ENCODE results near the gene SNRPA.

Gene SNRPA

GRCh38 chr19:40803857-40804782 lies 53.1 kb downstream of the SNRPA start:
- peaks cover 65 to 88% (median 78%) of the 10 kb centered on the region in 11 experiments for H3K36me3 ChIP-seq
- H3K4me1 ChIP-seq: peaks cover 76 to 90% (median 78%) of the 10 kb centered on the region in 10 experiments
- peak overlapping the region; percentile 94 to 99 (median 97) for H3K9ac ChIP-seq
- H3K27me3 ChIP-seq: no peaks in the 10 kb centered on the region
- H3K4me2 ChIP-seq: peak overlapping the region; percentile 93 to 100 (median 99)
- H3K27ac ChIP-seq: peak overlapping the region; percentile 8 to 93 (median 61); a peak in 17 of 22 replicates
- TF ChIP-seq Cebpa-rat (IDR thresholded peaks at IDR 0.05): no peak
- no peaks in the 10 kb centered on the region for H3K9me3 ChIP-seq (replicated peaks in 1 of 11)
- H4K20me1 ChIP-seq: peaks cover 93 to 98% (median 95%) of the 10 kb centered on the region in 11 experiments
- H3K4me3 ChIP-seq: peak overlapping the region in 9 of 10 experiments; percentile 5 to 100 (median 95); a peak in 13 of 20 replicates

- no peaks in the 10 kb centered on the region for H3K27me3 ChIP-seq
- H3K9ac ChIP-seq: peak overlapping the region in 6 of 11 experiments; percentile 11 to 98 (median 96); a peak in 3 of 22 replicates
- H4K20me1 ChIP-seq: peaks cover 99 to 100% (median 100%) of the 10 kb centered on the region in 11 experiments
- H3K4me3 ChIP-seq: no peak overlapping the region
- no peak for TF ChIP-seq Cebpa-rat (IDR thresholded peaks at IDR 0.05)
- H3K36me3 ChIP-seq: peaks cover 72 to 95% (median 85%) of the 10 kb centered on the region in 11 experiments
- peak overlapping the region in 4 of 11 experiments; percentile 4 to 90 (median 70); a peak in 3 of 22 replicates for H3K27ac ChIP-seq
- H3K4me1 ChIP-seq: peaks cover 76 to 97% (median 82%) of the 10 kb centered on the region in 10 experiments
- peak overlapping the region; percentile 93 to 100 (median 99) for H3K4me2 ChIP-seq
- H3K9me3 ChIP-seq (replicated peaks in 1 of 11): no peaks in the 10 kb centered on the region
Measured at GRCh38 chr19:40804783-40805242, 53.8 kb downstream of the SNRPA start.

- Histone ChIP-seq H3K9me3 (replicated peaks in 1 of 11) (no peaks in the 10 kb centered on the region), H3K27ac (peak overlapping the region in 2 of 11 experiments; percentile 52 to 90; a peak in 3 of 22 replicates), H3K27me3 (no peaks in the 10 kb centered on the region), H3K4me3 (no peak overlapping the region; a peak in 1 of 20 replicates), H3K9ac (peak overlapping the region in 7 of 11 experiments; percentile 18 to 98 (median 95); a peak in 4 of 22 replicates), H3K4me2 (peak overlapping the region; percentile 93 to 100 (median 99); a peak in 21 of 22 replicates), H3K4me1 (peaks cover 76 to 100% (median 82%) of the 10 kb centered on the region in 10 experiments), H3K36me3 (peaks cover 72 to 94% (median 87%) of the 10 kb centered on the region in 11 experiments), H4K20me1 (peaks cover 94 to 100% (median 100%) of the 10 kb centered on the region in 11 experiments)
- no peak for TF ChIP-seq Cebpa-rat (IDR thresholded peaks at IDR 0.05)
Measured at GRCh38 chr19:40805258-40805868, 54.4 kb downstream of the SNRPA start.

GRCh38 chr19:40806423-40807146 lies 55.6 kb downstream of the SNRPA start:
- peak overlapping the region in 2 of 10 experiments; percentile 26 to 41; a peak in 5 of 20 replicates for H3K4me3 ChIP-seq
- H3K36me3 ChIP-seq: peaks cover 61 to 82% (median 75%) of the 10 kb centered on the region in 11 experiments
- H3K27me3 ChIP-seq: peaks cover 0 to 11% (median 6%) of the 10 kb centered on the region in 11 experiments; a peak in 19 of 22 replicates
- H3K27ac ChIP-seq: peak overlapping the region in 3 of 11 experiments; percentile 14 to 52 (median 19); a peak in 4 of 22 replicates
- no peak for TF ChIP-seq Cebpa-rat (IDR thresholded peaks at IDR 0.05)
- no peaks in the 10 kb centered on the region for H3K9me3 ChIP-seq (replicated peaks in 1 of 11)
- H3K4me2 ChIP-seq: peak overlapping the region; percentile 58 to 100 (median 99)
- H3K4me1 ChIP-seq: peaks cover 74 to 97% (median 81%) of the 10 kb centered on the region in 10 experiments
- H3K9ac ChIP-seq: peak overlapping the region in 8 of 11 experiments; percentile 13 to 97 (median 28); a peak in 6 of 22 replicates
- peaks cover 81 to 98% (median 91%) of the 10 kb centered on the region in 11 experiments for H4K20me1 ChIP-seq

- TF ChIP-seq Cebpa-rat (IDR thresholded peaks at IDR 0.05): no peak
- Histone ChIP-seq H3K4me1 (peaks cover 72 to 97% (median 81%) of the 10 kb centered on the region in 10 experiments), H3K4me3 (no peak overlapping the region; a peak in 1 of 20 replicates), H3K27me3 (peaks cover 0 to 19% (median 14%) of the 10 kb centered on the region in 11 experiments; a peak in 19 of 22 replicates), H3K9ac (peak overlapping the region in 5 of 11 experiments; percentile 0 to 48 (median 25); a peak in 5 of 22 replicates), H3K9me3 (replicated peaks in 1 of 11) (no peaks in the 10 kb centered on the region), H4K20me1 (peaks cover 77 to 98% (median 91%) of the 10 kb centered on the region in 11 experiments), H3K36me3 (peaks cover 60 to 74% (median 68%) of the 10 kb centered on the region in 11 experiments), H3K27ac (peak overlapping the region in 1 of 11 experiments; percentile 52; a peak in 3 of 22 replicates), H3K4me2 (peak overlapping the region; percentile 58 to 100 (median 99))
Measured at GRCh38 chr19:40807147-40808020, 56.4 kb downstream of the SNRPA start.

GRCh38 chr19:40808021-40808325 lies 57.0 kb downstream of the SNRPA start:
- no peak overlapping the region for H3K4me3 ChIP-seq
- H3K4me1 ChIP-seq: peaks cover 66 to 97% (median 75%) of the 10 kb centered on the region in 10 experiments
- H3K27ac ChIP-seq: no peak overlapping the region
- H3K27me3 ChIP-seq: peaks cover 0 to 25% (median 20%) of the 10 kb centered on the region in 11 experiments; a peak in 19 of 22 replicates
- peak overlapping the region in 2 of 11 experiments; percentile 25 to 27; a peak in 1 of 22 replicates for H3K9ac ChIP-seq
- no peak overlapping the region for H3K4me2 ChIP-seq
- H4K20me1 ChIP-seq: peaks cover 71 to 98% (median 88%) of the 10 kb centered on the region in 11 experiments
- TF ChIP-seq Cebpa-rat (IDR thresholded peaks at IDR 0.05): no peak
- H3K36me3 ChIP-seq: peaks cover 59 to 70% (median 67%) of the 10 kb centered on the region in 11 experiments
- no peaks in the 10 kb centered on the region for H3K9me3 ChIP-seq (replicated peaks in 1 of 11)

- Histone ChIP-seq H3K36me3 (peaks cover 54 to 65% (median 61%) of the 10 kb centered on the region in 11 experiments), H4K20me1 (peaks cover 66 to 95% (median 83%) of the 10 kb centered on the region in 11 experiments), H3K27ac (no peak overlapping the region)
Measured at GRCh38 chr19:40808497-40808896, 57.5 kb downstream of the SNRPA start.

More at GRCh38 chr19:40808497-40808896, 57.5 kb downstream of the SNRPA start:
- peaks cover 61 to 94% (median 70%) of the 10 kb centered on the region in 10 experiments for H3K4me1 ChIP-seq
- peaks cover 0 to 27% (median 22%) of the 10 kb centered on the region in 11 experiments; a peak in 19 of 22 replicates for H3K27me3 ChIP-seq
- TF ChIP-seq Cebpa-rat (IDR thresholded peaks at IDR 0.05): no peak
- no peak overlapping the region for H3K4me2 ChIP-seq
- no peak overlapping the region for H3K9ac ChIP-seq
- no peaks in the 10 kb centered on the region for H3K9me3 ChIP-seq (replicated peaks in 1 of 11)
- H3K4me3 ChIP-seq: no peak overlapping the region

Data from BLaER1 treated with 17β-estradiol and CSF1 and Interleukin-3, amounts not matched to agents 10 nM and 100 nM (cell line).